Measurements from ENCODE around the gene COLGALT1.
A peak's percentile ranks its signal among the peaks of the same experiment; 100 is the strongest.

Gene COLGALT1

GRCh38 chr19:17602217-17602616 lies 46.8 kb downstream of the COLGALT1 start:
- no peak for DNase-seq

DNA sequence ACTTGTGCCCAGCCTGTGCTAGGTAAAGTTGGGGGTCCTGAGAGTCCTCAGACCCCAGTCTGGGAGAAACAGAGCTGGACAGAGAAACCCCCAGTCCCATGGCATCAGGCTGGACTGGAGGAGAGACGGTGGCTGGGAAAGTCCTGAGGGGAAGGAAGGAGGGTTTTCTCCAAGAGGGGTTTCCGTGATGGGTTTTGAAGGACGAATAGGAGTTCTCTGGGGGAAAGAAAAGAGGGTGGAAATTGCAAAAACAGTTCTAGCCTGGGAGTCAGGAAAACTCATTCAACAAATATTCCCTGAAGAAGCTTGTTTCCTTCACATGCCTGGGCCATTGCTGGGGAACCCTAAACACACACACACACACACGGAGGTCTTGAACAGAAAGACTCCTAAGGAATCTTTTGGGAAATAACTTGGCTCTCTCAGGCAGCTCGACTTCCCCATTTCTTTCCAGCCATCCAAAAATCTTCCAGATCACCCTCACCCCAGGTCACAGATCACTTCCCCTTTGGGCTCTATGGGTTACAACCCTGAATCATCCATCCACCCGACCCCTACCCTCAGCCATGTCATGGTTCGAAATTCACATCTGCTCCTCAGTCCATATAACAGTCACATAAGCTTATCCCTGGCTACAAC lies 47.5 kb downstream of the COLGALT1 start:
- DNase-seq, result no peak

- no peak for DNase-seq
These were observed 49.0 kb downstream of the COLGALT1 start for GRCh38 chr19:17604372-17605025.

GRCh38 chr19:17605117-17605516 lies 49.7 kb downstream of the COLGALT1 start:
- no peak for DNase-seq

DNA sequence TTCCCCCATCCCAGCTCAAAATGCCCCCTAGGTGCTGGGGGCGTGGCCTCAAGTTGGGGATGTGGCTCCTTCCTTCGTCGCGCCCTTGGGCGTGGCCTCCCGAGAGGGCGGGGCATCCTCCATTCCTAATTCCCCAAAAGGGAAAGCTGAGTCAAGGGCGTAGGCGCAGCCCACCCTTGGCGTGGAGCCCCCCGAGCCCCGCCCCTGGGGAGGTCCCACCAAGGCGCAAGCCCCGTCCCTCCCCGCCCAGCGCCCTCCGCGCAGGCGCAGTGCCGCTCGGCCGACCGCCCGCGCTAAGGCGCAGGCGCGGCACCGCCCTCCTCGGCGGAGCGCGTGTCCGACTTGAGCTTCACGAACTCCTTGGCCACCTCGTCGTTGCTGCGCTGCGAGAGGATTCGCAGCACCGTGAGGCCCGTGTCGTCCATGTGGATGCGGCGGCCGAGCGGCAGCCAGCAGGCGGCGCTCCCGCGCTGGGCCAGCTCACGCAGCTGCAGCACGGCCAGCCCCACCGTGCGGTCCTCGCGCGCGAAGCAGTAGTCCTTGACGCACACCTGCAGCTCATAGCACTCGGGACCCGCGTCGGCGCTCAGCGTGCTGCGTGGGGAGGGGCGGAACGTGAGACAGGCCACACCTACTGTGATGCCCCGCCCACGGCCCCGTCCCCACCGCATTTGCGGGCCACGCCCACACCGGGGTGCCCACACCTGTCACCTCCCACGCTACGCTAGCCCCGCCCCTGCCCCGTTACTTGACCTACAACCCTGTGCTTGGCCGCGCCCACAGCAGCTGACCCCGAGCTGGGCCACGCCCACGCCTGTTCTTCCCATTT lies 50.5 kb downstream of the COLGALT1 start:
- peak; percentile 58 to 69 (median 64) for DNase-seq

DNA sequence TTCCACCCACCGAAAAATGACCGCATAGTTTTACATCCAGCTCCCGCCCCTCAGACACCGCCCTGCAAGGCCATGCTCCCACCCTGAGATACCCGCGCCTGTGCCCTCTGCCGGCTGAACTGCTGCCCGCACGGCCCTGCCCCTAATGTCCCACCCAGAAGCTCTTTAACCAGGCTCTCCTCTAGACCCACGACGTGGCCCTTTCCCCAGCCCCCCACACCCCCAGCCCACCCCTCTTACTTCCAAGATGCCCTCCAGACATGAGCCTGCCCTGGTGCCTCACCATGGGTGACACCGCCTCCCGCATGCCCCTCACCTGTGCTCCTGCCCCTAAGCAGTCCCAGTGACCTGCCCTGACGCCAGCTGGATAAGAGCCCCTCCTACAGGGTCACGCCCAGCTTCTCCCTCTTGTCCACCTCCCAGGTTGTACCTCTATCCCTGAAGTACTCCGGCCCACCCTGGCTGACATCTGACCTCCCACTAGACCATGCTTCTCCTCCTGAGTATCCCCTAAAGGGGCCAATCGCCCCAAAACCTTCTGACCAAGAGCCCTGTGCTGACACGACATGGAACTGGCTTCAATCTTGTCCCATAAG lies 51.2 kb downstream of the COLGALT1 start:
- DNase-seq, result no peak

DNA sequence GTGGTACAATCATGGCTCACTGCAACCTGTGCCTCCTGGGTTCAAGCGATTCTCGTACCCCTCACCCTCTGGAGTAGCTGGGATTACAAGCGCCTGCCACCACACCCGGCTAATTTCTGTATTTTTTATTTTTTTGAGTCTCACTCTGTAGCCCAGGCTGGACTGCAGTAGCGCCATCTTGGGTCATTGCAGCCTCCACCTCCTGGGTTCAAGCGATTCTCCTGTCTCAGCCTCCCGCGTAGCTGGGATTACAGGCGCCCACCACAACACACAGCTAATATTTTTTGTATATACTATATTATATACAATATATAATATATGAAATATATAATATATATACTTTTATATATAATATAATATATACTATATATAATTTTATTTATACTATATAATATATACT lies 52.5 kb downstream of the COLGALT1 start:
- no peak for DNase-seq

GRCh38 chr19:17610384-17610783 lies 54.9 kb downstream of the COLGALT1 start:
- DNase-seq, result no peak

- no peak for DNase-seq
These were observed 56.2 kb downstream of the COLGALT1 start for GRCh38 chr19:17611462-17612244.

- no peak for DNase-seq
These were observed 59.0 kb downstream of the COLGALT1 start for GRCh38 chr19:17614476-17614875.

- no peak for DNase-seq
These were observed 60.6 kb downstream of the COLGALT1 start for GRCh38 chr19:17615889-17616685.

- DNase-seq, result no peak
These were observed 61.2 kb downstream of the COLGALT1 start for GRCh38 chr19:17616686-17616960.

DNA sequence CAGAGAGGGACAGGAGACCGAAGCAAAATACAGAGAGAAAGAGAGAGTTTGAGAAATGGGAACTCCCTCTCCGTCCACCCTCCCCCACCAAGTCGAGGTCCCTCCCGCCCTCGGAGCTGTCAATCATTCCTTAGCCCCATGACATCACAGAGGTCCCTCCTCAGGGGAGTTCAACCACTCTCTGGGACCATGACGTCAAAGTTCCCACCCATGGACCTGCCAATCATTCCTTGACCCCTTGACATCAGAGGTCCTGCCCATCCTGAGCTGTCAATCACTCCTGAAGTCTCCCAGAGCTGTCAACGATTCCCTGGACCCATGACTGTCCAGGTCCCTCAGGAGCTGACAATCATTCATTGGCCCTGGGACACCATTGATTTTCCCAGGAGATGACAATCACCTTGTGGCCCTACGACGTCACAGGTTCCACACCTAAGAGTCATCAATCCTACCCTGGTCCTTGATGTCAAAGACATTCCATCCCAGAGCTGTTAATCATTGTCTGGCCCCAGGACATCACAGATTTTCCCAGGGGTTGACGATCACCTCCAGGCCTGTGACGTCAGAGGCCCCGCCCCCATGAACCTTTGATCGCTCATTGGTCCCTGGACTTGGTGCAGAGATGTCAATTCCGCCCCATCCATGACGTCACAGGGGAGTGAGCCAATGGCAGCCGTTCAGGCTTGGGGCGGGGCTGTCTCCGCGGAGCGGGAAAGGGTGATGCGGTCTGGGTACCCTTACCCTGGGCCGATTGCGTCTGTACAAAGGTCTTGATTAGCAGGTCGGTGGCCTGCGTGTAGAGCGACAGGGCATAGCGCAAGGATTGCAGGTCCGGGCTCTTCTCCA lies 61.7 kb downstream of the COLGALT1 start:
- DNase-seq, result no peak

GRCh38 chr19:17617807-17618192 lies 62.4 kb downstream of the COLGALT1 start:
- DNase-seq, result no peak

DNA sequence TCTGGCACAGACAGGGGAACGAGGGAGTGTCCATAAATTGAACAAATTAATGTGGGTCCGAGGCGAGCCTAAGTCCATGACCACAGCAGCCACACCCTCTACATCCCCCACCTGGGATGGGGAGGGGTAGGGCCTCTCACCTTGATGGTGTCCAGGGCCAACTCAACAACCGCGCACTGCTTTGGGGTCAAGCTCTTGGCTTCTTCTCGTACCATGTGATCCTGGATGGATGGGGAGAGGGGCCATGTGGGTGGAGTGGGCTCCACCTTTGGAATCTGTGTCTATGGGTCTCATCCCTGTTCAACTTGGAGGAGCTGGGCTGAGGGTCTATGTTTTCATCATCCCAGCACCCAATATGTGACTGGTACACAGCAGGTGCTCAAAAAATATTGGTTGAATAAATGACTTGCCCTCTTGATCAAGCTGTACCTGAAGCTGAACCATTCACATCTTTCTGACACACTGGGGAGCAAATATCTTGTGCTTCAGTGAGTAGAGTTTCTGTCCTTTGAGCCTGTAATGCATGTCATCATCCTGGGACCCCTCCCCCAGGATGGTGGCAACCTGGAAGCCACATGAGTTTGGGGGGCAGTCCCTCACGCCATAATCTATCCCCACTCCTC lies 62.9 kb downstream of the COLGALT1 start:
- DNase-seq, result no peak

DNA sequence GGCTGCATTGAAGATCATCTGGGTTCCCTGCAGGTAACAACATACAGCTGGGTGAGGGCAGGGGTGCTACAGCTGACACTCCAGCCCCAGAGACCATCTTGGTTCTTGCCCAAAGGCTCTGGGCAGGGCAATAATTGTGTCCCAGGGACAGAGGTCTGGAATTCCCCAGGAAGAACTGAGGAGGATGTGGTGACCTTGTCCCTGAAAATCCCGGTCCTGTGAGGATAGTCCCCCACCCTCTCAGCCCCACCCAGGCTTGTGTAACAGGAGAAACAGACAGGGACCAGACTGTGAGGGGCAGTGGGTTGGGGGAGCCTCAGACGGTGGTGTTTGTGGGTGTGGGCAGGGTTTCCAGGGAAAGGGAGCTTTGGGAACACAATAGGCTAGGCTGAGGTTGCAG lies 63.5 kb downstream of the COLGALT1 start:
- no peak for DNase-seq

GRCh38 chr19:17620696-17621095 lies 65.2 kb downstream of the COLGALT1 start:
- no peak for DNase-seq

DNA sequence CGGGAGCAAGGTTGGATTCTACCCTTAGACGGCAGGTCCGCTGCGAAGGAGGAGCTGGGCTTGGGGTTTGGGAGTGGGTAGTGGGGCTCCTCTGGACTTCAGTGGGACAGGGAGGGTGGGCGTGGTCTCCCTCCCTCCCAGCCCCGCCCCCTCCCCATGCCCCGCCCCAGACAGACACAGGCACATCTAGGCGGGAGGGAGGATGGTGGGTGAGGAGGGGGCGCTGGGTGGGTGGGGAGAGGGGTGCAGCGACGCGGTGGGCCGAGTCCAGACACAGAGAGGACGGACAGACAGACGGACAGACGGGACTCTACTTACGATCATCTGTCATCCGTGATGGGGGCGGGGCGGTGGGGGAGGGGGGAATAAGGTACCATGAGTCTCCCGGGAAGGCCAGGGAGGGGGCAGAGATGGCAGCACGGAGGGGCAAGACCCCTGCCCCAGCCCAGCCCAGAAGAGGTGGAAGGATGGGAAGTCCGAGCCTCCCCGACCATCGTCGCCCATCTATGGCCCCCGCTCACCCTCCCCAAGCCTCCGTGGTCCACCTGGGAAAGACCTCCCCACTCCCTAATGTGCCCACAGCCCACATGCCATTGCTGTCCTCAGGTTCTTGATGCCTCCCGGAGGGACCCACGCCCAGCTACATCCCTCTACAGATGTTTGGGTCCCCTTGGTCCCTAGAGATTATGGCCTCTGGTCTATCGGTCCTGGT lies 67.9 kb downstream of the COLGALT1 start:
- no peak for DNase-seq

GRCh38 chr19:17624314-17624991 lies 69.0 kb downstream of the COLGALT1 start:
- no peak for DNase-seq
